Neural cell (in vitro differentiated cells): ENCODE measurements around the gene ZC2HC1B. TPM values are rescaled to one million over a fixed set of nuclear protein-coding genes. Genes with fewer than 3 reads are reported as not detected.

Source experiments
- H2AFZ ChIP-seq: fragments of 200-600, 300-800 bp; sonication (generic), shearing (Covaris generic); 2 replicates; pipeline ENCODE4 v1.6.0; 2014; ENCODE audit warnings: low read depth, mild to moderate bottlenecking, antibody characterized with exemption, low read length, moderate library complexity
- H3F3A ChIP-seq: fragments of 200-600 bp; shearing (Covaris generic); 2 replicates; pipeline ENCODE4 v1.6.1; 2016; ENCODE audit warnings: mild to moderate bottlenecking, moderate library complexity, mixed read lengths, antibody characterized with exemption, low read length; ENCODE audit not compliant: insufficient read depth, poor library complexity, severe bottlenecking
- H3K27ac ChIP-seq: fragments of 200-600, 300-800 bp; sonication (generic), shearing (Covaris generic); 2 replicates; pipeline ENCODE4 v1.5.1; 2014; ENCODE audit warnings: mild to moderate bottlenecking, low read length, moderate library complexity
- H3K27me3 ChIP-seq: fragments of 300-800, 200-600 bp; sonication (generic), shearing (Covaris generic); 2 replicates; pipeline ENCODE4 v1.6.0; 2014; ENCODE audit warnings: mild to moderate bottlenecking, low read depth, low read length, moderate library complexity; ENCODE audit not compliant: insufficient read depth
- H3K36me3 ChIP-seq: fragments of 300-800, 200-600 bp; sonication (generic), shearing (Covaris generic); 2 replicates; pipeline ENCODE4 v1.5.1; 2014; ENCODE audit warnings: mild to moderate bottlenecking, antibody characterized with exemption, low read length, moderate library complexity; ENCODE audit not compliant: insufficient read depth
- H3K4me2 ChIP-seq: fragments of 300-800, 200-600 bp; sonication (generic), shearing (Covaris generic); 2 replicates; pipeline ENCODE4 v1.6.0; 2014; ENCODE audit warnings: mild to moderate bottlenecking, low read length
- H3K4me3 ChIP-seq: fragments of 300-800, 200-600 bp; sonication (generic), shearing (Covaris generic); 2 replicates; pipeline ENCODE4 v1.5.1; 2014; ENCODE audit warnings: mild to moderate bottlenecking, low read length, moderate library complexity
- H3K79me2 ChIP-seq: fragments of 200-600 bp; shearing (Covaris generic); replicated peaks from 2 replicates; pipeline ENCODE4 v1.6.0; 2014; ENCODE audit warnings: mild to moderate bottlenecking, low read length, moderate library complexity; ENCODE audit not compliant: insufficient read depth
- H3K9ac ChIP-seq: fragments of 300-800, 200-600 bp; sonication (generic), shearing (Covaris generic); 2 replicates; pipeline ENCODE4 v1.6.1; 2016; ENCODE audit warnings: mild to moderate bottlenecking, low read length, mixed read lengths
- H3K9me2 ChIP-seq: fragments of 200-600 bp; shearing (Covaris generic); 2 replicates; pipeline ENCODE4 v1.6.1; 2016; ENCODE audit warnings: mild to moderate bottlenecking, low read length, mixed read lengths; ENCODE audit not compliant: insufficient read depth
- H3K9me3 ChIP-seq: fragments of 200-600, 300-800 bp; sonication (generic), shearing (Covaris generic); 2 replicates; pipeline ENCODE4 v1.6.1; 2016; ENCODE audit warnings: mild to moderate bottlenecking, mixed run types, low read length, moderate library complexity, mixed read lengths
- H4K20me1 ChIP-seq: fragments of 200-600 bp; shearing (Covaris generic); 2 replicates; pipeline ENCODE4 v1.6.1; 2016; ENCODE audit warnings: mild to moderate bottlenecking, mixed run types; ENCODE audit not compliant: insufficient read depth
- EP300 ChIP-seq: fragments of 450-650 bp; conservative IDR thresholded peaks from 2 replicates; pipeline ENCODE4 v1.6.1; 2014; ENCODE audit warnings: antibody characterized with exemption, mild to moderate bottlenecking, moderate library complexity; ENCODE audit not compliant: poor library complexity, severe bottlenecking
- EZH2 ChIP-seq: fragments of 200-600, 300-800 bp; shearing (Covaris generic), sonication (generic); IDR thresholded peaks from 2 replicates; pipeline ENCODE4 v1.6.1; 2014; ENCODE audit warnings: antibody characterized with exemption, low read length, borderline replicate concordance, mild to moderate bottlenecking; ENCODE audit not compliant: insufficient read depth, poor library complexity, severe bottlenecking
- MXI1 ChIP-seq: fragments of 450-650 bp; conservative IDR thresholded peaks from 2 replicates; pipeline ENCODE4 v1.6.1; 2014; ENCODE audit warnings: antibody characterized with exemption, mild to moderate bottlenecking; ENCODE audit not compliant: poor library complexity, severe bottlenecking
- POLR2AphosphoS5 ChIP-seq: IDR thresholded peaks from 2 replicates; pipeline ENCODE4 v1.6.1; 2012
- RAD21 ChIP-seq: fragments of 450-650 bp; conservative IDR thresholded peaks from 2 replicates; pipeline ENCODE4 v1.6.1; 2014; ENCODE audit warnings: antibody characterized with exemption, mild to moderate bottlenecking, moderate library complexity
- SMC3 ChIP-seq: fragments of 450-650 bp; conservative IDR thresholded peaks from 2 replicates; pipeline ENCODE4 v1.6.1; 2014; ENCODE audit warnings: antibody characterized with exemption, mild to moderate bottlenecking, moderate library complexity; ENCODE audit not compliant: poor library complexity
- TAF1 ChIP-seq: IDR thresholded peaks from 2 replicates; pipeline ENCODE4 v1.6.1; 2012; ENCODE audit warnings: low read depth
- polyA plus RNA-seq: library from polyadenylated mRNA; depleted of rRNA; stranded (reverse); fragments of >200 nt; gene quantifications from 2 replicates; pipeline ENCODE4 v1.2.3, GENCODE V29; 2014
- TF ChIP-seq, protein P1 (sequence below): fragments of 450-650 bp; IDR thresholded peaks from 2 replicates; pipeline ENCODE4 v1.5.1; 2014; ENCODE audit warnings: antibody characterized with exemption, mild to moderate bottlenecking, moderate library complexity; ENCODE audit not compliant: poor library complexity, severe bottlenecking
- TF ChIP-seq, protein P2 (sequence below): IDR thresholded peaks from 2 replicates; pipeline ENCODE4 v1.6.1; 2012; ENCODE audit warnings: borderline replicate concordance

ZC2HC1B gene
- polyA plus RNA-seq, 1 donor from 2014 or later: not detected

DNA sequence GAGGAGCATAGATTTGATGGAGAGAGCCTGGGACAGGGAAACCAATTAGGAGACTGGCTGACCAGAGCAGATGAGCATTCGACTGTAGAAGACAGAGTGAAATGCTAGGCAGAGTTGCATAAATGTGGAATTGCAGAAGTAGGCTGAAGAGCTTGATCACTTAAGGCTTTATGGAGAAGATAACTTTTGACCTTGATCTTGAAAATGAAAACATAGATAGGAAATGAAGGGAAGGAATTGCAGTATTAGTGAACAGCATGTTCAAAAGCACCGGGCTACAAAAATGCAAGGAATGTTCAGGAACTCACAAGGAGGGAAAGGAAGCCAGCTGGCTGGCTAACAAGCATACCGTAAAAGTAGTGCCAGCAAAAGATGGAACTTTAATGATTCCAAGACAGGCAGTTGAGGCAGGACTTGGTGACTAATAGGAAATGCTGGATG is 41.7 kb upstream of the ZC2HC1B start:
- TF ChIP-seq MXI1: no peak
- no peak for TF ChIP-seq EP300
- no peak for TF ChIP-seq EZH2
- TF ChIP-seq, protein P1, sequence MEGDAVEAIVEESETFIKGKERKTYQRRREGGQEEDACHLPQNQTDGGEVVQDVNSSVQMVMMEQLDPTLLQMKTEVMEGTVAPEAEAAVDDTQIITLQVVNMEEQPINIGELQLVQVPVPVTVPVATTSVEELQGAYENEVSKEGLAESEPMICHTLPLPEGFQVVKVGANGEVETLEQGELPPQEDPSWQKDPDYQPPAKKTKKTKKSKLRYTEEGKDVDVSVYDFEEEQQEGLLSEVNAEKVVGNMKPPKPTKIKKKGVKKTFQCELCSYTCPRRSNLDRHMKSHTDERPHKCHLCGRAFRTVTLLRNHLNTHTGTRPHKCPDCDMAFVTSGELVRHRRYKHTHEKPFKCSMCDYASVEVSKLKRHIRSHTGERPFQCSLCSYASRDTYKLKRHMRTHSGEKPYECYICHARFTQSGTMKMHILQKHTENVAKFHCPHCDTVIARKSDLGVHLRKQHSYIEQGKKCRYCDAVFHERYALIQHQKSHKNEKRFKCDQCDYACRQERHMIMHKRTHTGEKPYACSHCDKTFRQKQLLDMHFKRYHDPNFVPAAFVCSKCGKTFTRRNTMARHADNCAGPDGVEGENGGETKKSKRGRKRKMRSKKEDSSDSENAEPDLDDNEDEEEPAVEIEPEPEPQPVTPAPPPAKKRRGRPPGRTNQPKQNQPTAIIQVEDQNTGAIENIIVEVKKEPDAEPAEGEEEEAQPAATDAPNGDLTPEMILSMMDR: no peak
- TF ChIP-seq, protein P2, sequence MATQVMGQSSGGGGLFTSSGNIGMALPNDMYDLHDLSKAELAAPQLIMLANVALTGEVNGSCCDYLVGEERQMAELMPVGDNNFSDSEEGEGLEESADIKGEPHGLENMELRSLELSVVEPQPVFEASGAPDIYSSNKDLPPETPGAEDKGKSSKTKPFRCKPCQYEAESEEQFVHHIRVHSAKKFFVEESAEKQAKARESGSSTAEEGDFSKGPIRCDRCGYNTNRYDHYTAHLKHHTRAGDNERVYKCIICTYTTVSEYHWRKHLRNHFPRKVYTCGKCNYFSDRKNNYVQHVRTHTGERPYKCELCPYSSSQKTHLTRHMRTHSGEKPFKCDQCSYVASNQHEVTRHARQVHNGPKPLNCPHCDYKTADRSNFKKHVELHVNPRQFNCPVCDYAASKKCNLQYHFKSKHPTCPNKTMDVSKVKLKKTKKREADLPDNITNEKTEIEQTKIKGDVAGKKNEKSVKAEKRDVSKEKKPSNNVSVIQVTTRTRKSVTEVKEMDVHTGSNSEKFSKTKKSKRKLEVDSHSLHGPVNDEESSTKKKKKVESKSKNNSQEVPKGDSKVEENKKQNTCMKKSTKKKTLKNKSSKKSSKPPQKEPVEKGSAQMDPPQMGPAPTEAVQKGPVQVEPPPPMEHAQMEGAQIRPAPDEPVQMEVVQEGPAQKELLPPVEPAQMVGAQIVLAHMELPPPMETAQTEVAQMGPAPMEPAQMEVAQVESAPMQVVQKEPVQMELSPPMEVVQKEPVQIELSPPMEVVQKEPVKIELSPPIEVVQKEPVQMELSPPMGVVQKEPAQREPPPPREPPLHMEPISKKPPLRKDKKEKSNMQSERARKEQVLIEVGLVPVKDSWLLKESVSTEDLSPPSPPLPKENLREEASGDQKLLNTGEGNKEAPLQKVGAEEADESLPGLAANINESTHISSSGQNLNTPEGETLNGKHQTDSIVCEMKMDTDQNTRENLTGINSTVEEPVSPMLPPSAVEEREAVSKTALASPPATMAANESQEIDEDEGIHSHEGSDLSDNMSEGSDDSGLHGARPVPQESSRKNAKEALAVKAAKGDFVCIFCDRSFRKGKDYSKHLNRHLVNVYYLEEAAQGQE: no peak
- TF ChIP-seq RAD21: no peak
- TF ChIP-seq POLR2AphosphoS5: no peak
- TF ChIP-seq TAF1: no peak
- no peak for TF ChIP-seq SMC3
- no peaks in the 10 kb centered on the region for H3K36me3 ChIP-seq
- H3K4me3 ChIP-seq: no peak overlapping the region
- H4K20me1 ChIP-seq: no peaks in the 10 kb centered on the region
- no peak overlapping the region for H3K9ac ChIP-seq
- H3K9me3 ChIP-seq: no peaks in the 10 kb centered on the region
- H3K27me3 ChIP-seq: no peaks in the 10 kb centered on the region
- H3K27ac ChIP-seq: no peak overlapping the region
- no peaks in the 10 kb centered on the region for H3K79me2 ChIP-seq
- no peak overlapping the region for H2AFZ ChIP-seq
- H3K4me2 ChIP-seq: no peak overlapping the region
- H3F3A ChIP-seq: no peaks in the 10 kb centered on the region
- no peaks in the 10 kb centered on the region for H3K9me2 ChIP-seq

DNA sequence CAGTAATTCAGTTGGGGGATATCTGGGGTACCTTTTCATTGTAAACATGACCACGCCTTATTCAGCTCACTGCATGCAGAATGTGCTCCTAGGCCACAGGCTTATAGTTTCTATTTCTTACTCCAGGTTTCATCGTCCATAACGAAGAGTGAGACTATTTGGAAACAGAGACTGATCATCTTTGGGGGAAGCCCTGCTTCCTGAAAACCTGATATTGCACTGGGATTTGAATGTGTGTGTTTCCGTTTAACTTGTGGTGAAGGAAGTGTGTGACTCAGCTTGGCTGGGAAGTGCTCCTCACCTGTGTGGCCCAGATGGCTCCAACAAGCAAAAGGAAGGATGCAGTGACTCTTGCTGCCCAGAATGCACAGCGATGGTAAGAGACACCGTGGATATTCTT is 40.7 kb upstream of the ZC2HC1B start:
- Histone ChIP-seq H4K20me1 (no peaks in the 10 kb centered on the region), H3K9me3 (no peaks in the 10 kb centered on the region), H2AFZ (no peak overlapping the region), H3K36me3 (no peaks in the 10 kb centered on the region), H3K9me2 (no peaks in the 10 kb centered on the region), H3K4me2 (no peak overlapping the region), H3K4me3 (no peak overlapping the region), H3K9ac (no peak overlapping the region), H3K27me3 (no peaks in the 10 kb centered on the region), H3K27ac (no peak overlapping the region), H3F3A (no peaks in the 10 kb centered on the region), H3K79me2 (no peaks in the 10 kb centered on the region)
- TF ChIP-seq MXI1: no peak
- no peak for TF ChIP-seq EP300
- TF ChIP-seq, protein P2: no peak
